Measurements from ENCODE around the gene LRRC56.

LRRC56 gene

GRCh38 chr11:539971-540481 is 2.7 kb downstream of the LRRC56 start:
- TF ChIP-seq CTCF (IDR thresholded peaks at IDR 0.05; ENCODE audit: low read depth, low read length): no peak
- in situ Hi-C loops (cut with HindIII; ENCODE audit: low sequenced_read_pairs): no loop called here
- H3K4me3 ChIP-seq (ENCODE audit: low read depth, low read length): no peak overlapping the region
- DNase-seq (ENCODE audit: low read depth, low spot score): no peak

- H3K4me3 ChIP-seq (ENCODE audit: low read depth, low read length): no peak overlapping the region
- no peak for TF ChIP-seq CTCF (IDR thresholded peaks at IDR 0.05; ENCODE audit: low read depth, low read length)
- no peak for DNase-seq (ENCODE audit: low read depth, low spot score)
- in situ Hi-C loops (cut with HindIII; ENCODE audit: low sequenced_read_pairs): no loop called here
These were observed 3.5 kb downstream of the LRRC56 start for GRCh38 chr11:540583-541432.

GRCh38 chr11:541433-541885 is 4.1 kb downstream of the LRRC56 start:
- H3K4me3 ChIP-seq (ENCODE audit: low read depth, low read length): no peak overlapping the region
- DNase-seq (ENCODE audit: low read depth, low spot score): no peak
- in situ Hi-C loops (cut with HindIII; ENCODE audit: low sequenced_read_pairs): no loop called here
- TF ChIP-seq CTCF (IDR thresholded peaks at IDR 0.05; ENCODE audit: low read depth, low read length): no peak

- in situ Hi-C loops (cut with HindIII; ENCODE audit: low sequenced_read_pairs): no loop called here
- H3K4me3 ChIP-seq (ENCODE audit: low read depth, low read length): no peak overlapping the region
- DNase-seq (ENCODE audit: low read depth, low spot score): no peak
- no peak for TF ChIP-seq CTCF (IDR thresholded peaks at IDR 0.05; ENCODE audit: low read depth, low read length)
These were observed 7.5 kb downstream of the LRRC56 start for GRCh38 chr11:544817-545166.

- in situ Hi-C loops (cut with HindIII; ENCODE audit: low sequenced_read_pairs): no loop called here
- no peak overlapping the region for H3K4me3 ChIP-seq (ENCODE audit: low read depth, low read length)
- DNase-seq (ENCODE audit: low read depth, low spot score): no peak
- no peak for TF ChIP-seq CTCF (IDR thresholded peaks at IDR 0.05; ENCODE audit: low read depth, low read length)
These were observed 7.8 kb downstream of the LRRC56 start for GRCh38 chr11:545171-545570.

- H3K4me3 ChIP-seq (ENCODE audit: low read depth, low read length): no peak overlapping the region
- DNase-seq (ENCODE audit: low read depth, low spot score): no peak
- no peak for TF ChIP-seq CTCF (IDR thresholded peaks at IDR 0.05; ENCODE audit: low read depth, low read length)
- in situ Hi-C loops (cut with HindIII; ENCODE audit: low sequenced_read_pairs): no loop called here
These were observed 11.6 kb downstream of the LRRC56 start for GRCh38 chr11:548700-549603.
